K562 (cell line): Measurements from ENCODE around the gene NUAK2. TPM values are rescaled to one million over a fixed set of nuclear protein-coding genes. Genes with fewer than 3 reads are reported as not detected.

Experiments
- ATAC-seq: fragments of 200-7000 bp; cut with Tn5 transposase; 3 replicates; pipeline ENCODE4 v1.9.1; 2020; ENCODE audit warnings: moderate library complexity
- BruUV-seq: library from RNA; stranded (reverse); fragments of 400-500 nt; replicated peaks from 2 replicates; lab custom pipeline; 2021; lab: Mats Ljungman, UMichigan
- CTCF ChIA-PET: fragments of 300-600 bp; formaldehyde crosslinking; extraction: SDS; loops from one replicate; lab custom pipeline; 2021; ENCODE audit warnings: low intra/inter-chr PET ratio; lab: Yijun Ruan, JAX
- POLR2A ChIA-PET: fragments of 300-600, 350-650 bp; sonication (Branson Sonifier 250); formaldehyde crosslinking; extraction: SDS; loops from one replicate; lab custom pipeline; 2021; ENCODE audit warnings: antibody characterized with exemption, inconsistent platforms; lab: Yijun Ruan, JAX
- DNase-seq, 4 experiments: peaks; one replicate each; pipeline versions ENCODE4 v3.0.0 to v3.0.0-alpha.2; 2011 to 2018; ENCODE audit warnings: low spot score in 3 of 4, mixed read lengths in 3 of 4; ENCODE audit errors: extremely low read depth in 1 of 4
- FAIRE-seq: peaks from 2 replicates; lab custom pipeline; 2011; peaks lifted over from hg19 to GRCh38; lab: Jason Lieb, UNC
- H2AFZ ChIP-seq: 2 replicates; pipeline ENCODE4 v1.6.0; 2011; ENCODE audit warnings: low read depth, low read length, control low read depth, inconsistent platforms
- H3K27ac ChIP-seq: fragments of 200-600 bp; 3 replicates; pipeline ENCODE4 v1.8.0; 2011; ENCODE audit warnings: low read depth, mild to moderate bottlenecking, control low read depth, inconsistent platforms, low read length, moderate library complexity, mixed read lengths; ENCODE audit errors: extremely low read depth
- H3K27me3 ChIP-seq, 2 experiments: fragments of 300-600 bp in 1 of 2; 2 replicates in 1 of 2; 3 replicates in 1 of 2; pipeline versions ENCODE4 v1.6.0 to v1.8.0; 2011; ENCODE audit warnings: inconsistent platforms in 2 of 2, low read length in 2 of 2, mild to moderate bottlenecking in 1 of 2, mixed read lengths in 1 of 2, moderate library complexity in 1 of 2; ENCODE audit not compliant: control insufficient read depth in 2 of 2, insufficient read depth in 2 of 2
- H3K36me3 ChIP-seq: fragments of 300-600 bp; 3 replicates; pipeline ENCODE4 v1.8.0; 2011; ENCODE audit warnings: mild to moderate bottlenecking, low read length, inconsistent platforms; ENCODE audit not compliant: control insufficient read depth, insufficient read depth
- H3K4me1 ChIP-seq, 2 experiments: fragments of 200-600 bp in 1 of 2; replicated peaks in 1 of 2; 2 replicates in 1 of 2; 3 replicates in 1 of 2; pipeline versions ENCODE4 v1.5.1 to v1.8.0; 2011; ENCODE audit warnings: inconsistent platforms in 2 of 2, low read length in 2 of 2, mild to moderate bottlenecking in 1 of 2, mixed read lengths in 1 of 2, moderate library complexity in 1 of 2; ENCODE audit not compliant: control insufficient read depth in 2 of 2, insufficient read depth in 2 of 2
- H3K4me2 ChIP-seq: 2 replicates; pipeline ENCODE4 v1.6.1; 2011; ENCODE audit warnings: low read length, control low read depth, inconsistent platforms, mixed read lengths; ENCODE audit not compliant: insufficient read depth
- H3K4me3 ChIP-seq: fragments of 200-600 bp; sonication (generic), shearing (Covaris generic); 2 replicates; pipeline ENCODE4 v1.5.1; 2016; ENCODE audit warnings: control low read depth, inconsistent platforms
- H3K79me2 ChIP-seq: fragments of 200-600 bp; 3 replicates; pipeline ENCODE4 v1.8.0; 2011; ENCODE audit warnings: low read length, inconsistent platforms; ENCODE audit not compliant: control insufficient read depth, insufficient read depth
- H3K9ac ChIP-seq, 2 experiments: 2 replicates each; pipeline versions ENCODE4 v1.6.0 to v1.6.1; 2011; ENCODE audit warnings: low read depth in 2 of 2, low read length in 2 of 2, control low read depth in 1 of 2, inconsistent platforms in 1 of 2, mild to moderate bottlenecking in 1 of 2, mixed read lengths in 1 of 2; ENCODE audit not compliant: insufficient read depth in 1 of 2
- H3K9me1 ChIP-seq: one replicate; pipeline ENCODE4 v1.6.0; 2011; ENCODE audit warnings: inconsistent platforms, mild to moderate bottlenecking, low read length, moderate library complexity; ENCODE audit not compliant: control insufficient read depth, insufficient read depth
- H3K9me3 ChIP-seq: replicated peaks from 2 replicates; pipeline ENCODE4 v1.5.1; 2011; ENCODE audit warnings: low read depth, low read length, inconsistent platforms; ENCODE audit not compliant: control insufficient read depth, insufficient read depth
- H4K20me1 ChIP-seq: replicated peaks from 2 replicates; pipeline ENCODE4 v1.6.1; 2011; ENCODE audit warnings: low read length, inconsistent platforms, mixed read lengths; ENCODE audit not compliant: control insufficient read depth, insufficient read depth
- ATF4 ChIP-seq: fragments of 450-650 bp; formaldehyde crosslinking; IDR thresholded peaks from 2 replicates; pipeline ENCODE4 v1.4.0; 2022; ENCODE audit warnings: mild to moderate bottlenecking, moderate library complexity
- DPF2 ChIP-seq: fragments of 450-650 bp; IDR thresholded peaks from 2 replicates; pipeline ENCODE4 v1.6.1; 2016
- KAT8 ChIP-seq: fragments of 450-650 bp; IDR thresholded peaks from 2 replicates; pipeline ENCODE4 v1.6.1; 2016; ENCODE audit warnings: low read depth, mild to moderate bottlenecking
- MTA1 ChIP-seq: fragments of 450-650 bp; IDR thresholded peaks from 2 replicates; pipeline ENCODE4 v1.6.1; 2017; ENCODE audit warnings: borderline replicate concordance
- NUFIP1 ChIP-seq: fragments of 450-650 bp; IDR thresholded peaks from 2 replicates; pipeline ENCODE4 v1.6.1; 2018; ENCODE audit not compliant: partially characterized antibody
- RBM25 ChIP-seq: fragments of 200-400 bp; formaldehyde crosslinking; IDR thresholded peaks from 2 replicates; pipeline ENCODE4 v1.6.1; 2018; ENCODE audit warnings: low read length, low read depth, moderate library complexity; ENCODE audit not compliant: severe bottlenecking
- ZNF717 ChIP-seq: fragments of 250-450 bp; sonication (Bioruptor Pico); IDR thresholded peaks from 2 replicates; pipeline ENCODE4 v1.5.0; 2021
- WGBS: fragments of 100-300 bp; shearing (Covaris generic); methylation state at CpG from one replicate; pipeline ENCODE4 v1.1.6; 2016; ENCODE audit warnings: low coverage, mixed read lengths; ENCODE audit not compliant: insufficient coverage; ENCODE audit errors: missing lambda C conversion rate; 5-methylcytosine and 5-hydroxymethylcytosine counted together
- in situ Hi-C: fragments of 300-500 bp; cut with MboI; formaldehyde crosslinking; loops from 4 replicates; pipeline ENCODE4 v1.15.0; 2018; ENCODE audit warnings: inconsistent platforms, mixed read lengths
- intact Hi-C: fragments of 100-400 bp; cut with micrococcal nuclease; formaldehyde crosslinking; loops from 2 replicates; pipeline ENCODE4 v1.14.2; 2022
- polyA plus RNA-seq, 8 experiments: library from polyadenylated mRNA; depleted of rRNA in 4 of 8; stranded (reverse) in 5 of 8; unstranded in 3 of 8; fragments of >200 nt; fragmentation: Nextera tagmentation in 2 of 8; fragmentation: Illumina TruSeq in 1 of 8; extraction: Ambion mirVana in 2 of 8; extraction: Trizol in 1 of 8; gene quantifications; 2 replicates each; pipeline versions ENCODE4 v1.2.1 to v1.2.3, GENCODE V29; 2011 to 2014; ENCODE audit warnings: inconsistent platforms in 1 of 8, missing spikeins in 1 of 8
- total RNA-seq, 7 experiments: library from RNA; depleted of rRNA in 6 of 7; stranded (reverse); fragments of >200 nt in 6 of 7; fragmentation: Illumina TruSeq in 2 of 7; extraction: Trizol in 2 of 7; gene quantifications; 2 replicates each; pipeline versions ENCODE4 v1.2.1 to v1.2.3, GENCODE V29; 2011 to 2021; ENCODE audit warnings: low replicate concordance in 1 of 7
- TF ChIP-seq, protein P1 (sequence below): fragments of 450-650 bp; conservative IDR thresholded peaks from 2 replicates; pipeline ENCODE4 v1.6.1; 2016; ENCODE audit warnings: missing genetic modification characterization, low read depth, mild to moderate bottlenecking, control low read depth, missing compliant biosample characterization
- TF ChIP-seq, protein P2 (sequence below), 2 experiments: fragments of 450-650 bp in 1 of 2; sonication (generic) in 1 of 2; formaldehyde crosslinking in 1 of 2; IDR thresholded peaks in 1 of 2; conservative IDR thresholded peaks in 1 of 2; 2 replicates each; pipeline versions ENCODE4 v1.6.1 to v1.8.1; 2016 to 2023; ENCODE audit warnings: mild to moderate bottlenecking in 2 of 2, moderate library complexity in 2 of 2, inconsistent platforms in 1 of 2, missing genetic modification reagents in 1 of 2
- TF ChIP-seq, protein P3 (sequence below), 3 experiments: fragments of 200-800 bp in 1 of 3; fragments of 250-450 bp in 1 of 3; fragments of 450-650 bp in 1 of 3; sonication (Bioruptor Pico) in 1 of 3; sonication (Bioruptor generic) in 1 of 3; formaldehyde crosslinking in 1 of 3; IDR thresholded peaks; 2 replicates each; pipeline versions ENCODE4 v1.6.1 to v1.8.0; 2016 to 2022; ENCODE audit warnings: mild to moderate bottlenecking in 2 of 3, missing genetic modification characterization in 2 of 3, missing compliant biosample characterization in 1 of 3, moderate library complexity in 1 of 3
- TF ChIP-seq, protein P4 (sequence below): fragments of 250-450 bp; sonication (Bioruptor Pico); IDR thresholded peaks from 2 replicates; pipeline ENCODE4 v1.8.0; 2021; ENCODE audit warnings: mild to moderate bottlenecking, moderate library complexity

Gene NUAK2
- total and polyA plus RNA-seq, 9 of the 15 experiments (the other 6 are each of a cell fraction or from before 2014, with no cell fraction given): 0.04 to 0.44 (median 0.14) TPM

- H3K4me1 ChIP-seq: peaks cover 0 to 3% of the 10 kb centered on the region in 2 experiments; a peak in 1 of 5 replicates
- DNase-seq (no peak), FAIRE-seq (no peak), ATAC-seq (no peak)
- no peak overlapping the region for H3K9ac ChIP-seq
- H3K36me3 ChIP-seq: no peaks in the 10 kb centered on the region
- H3K27me3 ChIP-seq: peaks cover 41 to 54% of the 10 kb centered on the region in 2 experiments
- H4K20me1 ChIP-seq: no peaks in the 10 kb centered on the region; the same call in 1 of the 2 replicates
- no TSS peak for BruUV-seq
- no peak overlapping the region for H3K27ac ChIP-seq
- whole genome bisulfite sequencing: 1% methylated on average over 11 of the region's 11 CpGs
- H3K9me3 ChIP-seq: no peaks in the 10 kb centered on the region
- ChIA-PET POLR2A (no interaction called here), CTCF (no interaction called here)
- H2AFZ ChIP-seq: no peak overlapping the region
- H3K79me2 ChIP-seq: no peaks in the 10 kb centered on the region
- in situ Hi-C loops: loop anchor here (10.0 kb wide), 1 partner anchor 125 kb away; no protein-coding TSS in a partner anchor
- intact Hi-C loops: loop anchor here (10.0 kb wide), 1 partner anchor 75 kb away; no protein-coding TSS in a partner anchor
- H3K4me3 ChIP-seq: no peak overlapping the region
- no peak overlapping the region for H3K4me2 ChIP-seq
- no peaks in the 10 kb centered on the region for H3K9me1 ChIP-seq
- TF ChIP-seq MTA1 (no peak), ATF4 (CRISPR knock-in tag) (no peak), KAT8 (no peak), NUFIP1 (no peak), DPF2 (no peak), ZNF717 (no peak), RBM25 (no peak)
- TF ChIP-seq, protein P1, sequence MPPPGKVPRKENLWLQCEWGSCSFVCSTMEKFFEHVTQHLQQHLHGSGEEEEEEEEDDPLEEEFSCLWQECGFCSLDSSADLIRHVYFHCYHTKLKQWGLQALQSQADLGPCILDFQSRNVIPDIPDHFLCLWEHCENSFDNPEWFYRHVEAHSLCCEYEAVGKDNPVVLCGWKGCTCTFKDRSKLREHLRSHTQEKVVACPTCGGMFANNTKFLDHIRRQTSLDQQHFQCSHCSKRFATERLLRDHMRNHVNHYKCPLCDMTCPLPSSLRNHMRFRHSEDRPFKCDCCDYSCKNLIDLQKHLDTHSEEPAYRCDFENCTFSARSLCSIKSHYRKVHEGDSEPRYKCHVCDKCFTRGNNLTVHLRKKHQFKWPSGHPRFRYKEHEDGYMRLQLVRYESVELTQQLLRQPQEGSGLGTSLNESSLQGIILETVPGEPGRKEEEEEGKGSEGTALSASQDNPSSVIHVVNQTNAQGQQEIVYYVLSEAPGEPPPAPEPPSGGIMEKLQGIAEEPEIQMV (tag): no peak
- TF ChIP-seq, protein P2, sequence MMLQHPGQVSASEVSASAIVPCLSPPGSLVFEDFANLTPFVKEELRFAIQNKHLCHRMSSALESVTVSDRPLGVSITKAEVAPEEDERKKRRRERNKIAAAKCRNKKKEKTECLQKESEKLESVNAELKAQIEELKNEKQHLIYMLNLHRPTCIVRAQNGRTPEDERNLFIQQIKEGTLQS (IDR thresholded peaks at IDR 0.05): no peak
- TF ChIP-seq, protein P2 (CRISPR knock-in tag; conservative IDR thresholded peaks at IDR 0.05): no peak
- TF ChIP-seq, protein P3, sequence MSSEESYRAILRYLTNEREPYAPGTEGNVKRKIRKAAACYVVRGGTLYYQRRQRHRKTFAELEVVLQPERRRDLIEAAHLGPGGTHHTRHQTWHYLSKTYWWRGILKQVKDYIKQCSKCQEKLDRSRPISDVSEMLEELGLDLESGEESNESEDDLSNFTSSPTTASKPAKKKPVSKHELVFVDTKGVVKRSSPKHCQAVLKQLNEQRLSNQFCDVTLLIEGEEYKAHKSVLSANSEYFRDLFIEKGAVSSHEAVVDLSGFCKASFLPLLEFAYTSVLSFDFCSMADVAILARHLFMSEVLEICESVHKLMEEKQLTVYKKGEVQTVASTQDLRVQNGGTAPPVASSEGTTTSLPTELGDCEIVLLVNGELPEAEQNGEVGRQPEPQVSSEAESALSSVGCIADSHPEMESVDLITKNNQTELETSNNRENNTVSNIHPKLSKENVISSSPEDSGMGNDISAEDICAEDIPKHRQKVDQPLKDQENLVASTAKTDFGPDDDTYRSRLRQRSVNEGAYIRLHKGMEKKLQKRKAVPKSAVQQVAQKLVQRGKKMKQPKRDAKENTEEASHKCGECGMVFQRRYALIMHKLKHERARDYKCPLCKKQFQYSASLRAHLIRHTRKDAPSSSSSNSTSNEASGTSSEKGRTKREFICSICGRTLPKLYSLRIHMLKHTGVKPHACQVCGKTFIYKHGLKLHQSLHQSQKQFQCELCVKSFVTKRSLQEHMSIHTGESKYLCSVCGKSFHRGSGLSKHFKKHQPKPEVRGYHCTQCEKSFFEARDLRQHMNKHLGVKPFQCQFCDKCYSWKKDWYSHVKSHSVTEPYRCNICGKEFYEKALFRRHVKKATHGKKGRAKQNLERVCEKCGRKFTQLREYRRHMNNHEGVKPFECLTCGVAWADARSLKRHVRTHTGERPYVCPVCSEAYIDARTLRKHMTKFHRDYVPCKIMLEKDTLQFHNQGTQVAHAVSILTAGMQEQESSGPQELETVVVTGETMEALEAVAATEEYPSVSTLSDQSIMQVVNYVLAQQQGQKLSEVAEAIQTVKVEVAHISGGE (CRISPR knock-in tag; IDR thresholded peaks at IDR 0.05): no peak
- TF ChIP-seq, protein P4, sequence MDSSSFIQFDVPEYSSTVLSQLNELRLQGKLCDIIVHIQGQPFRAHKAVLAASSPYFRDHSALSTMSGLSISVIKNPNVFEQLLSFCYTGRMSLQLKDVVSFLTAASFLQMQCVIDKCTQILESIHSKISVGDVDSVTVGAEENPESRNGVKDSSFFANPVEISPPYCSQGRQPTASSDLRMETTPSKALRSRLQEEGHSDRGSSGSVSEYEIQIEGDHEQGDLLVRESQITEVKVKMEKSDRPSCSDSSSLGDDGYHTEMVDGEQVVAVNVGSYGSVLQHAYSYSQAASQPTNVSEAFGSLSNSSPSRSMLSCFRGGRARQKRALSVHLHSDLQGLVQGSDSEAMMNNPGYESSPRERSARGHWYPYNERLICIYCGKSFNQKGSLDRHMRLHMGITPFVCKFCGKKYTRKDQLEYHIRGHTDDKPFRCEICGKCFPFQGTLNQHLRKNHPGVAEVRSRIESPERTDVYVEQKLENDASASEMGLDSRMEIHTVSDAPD (CRISPR knock-in tag): no peak
These were observed 38.4 kb upstream of the NUAK2 start for GRCh38 chr1:205359771-205360565.
